ENCODE results near the gene ATP8A1. TPM values are rescaled to one million over a fixed set of nuclear protein-coding genes. Genes with fewer than 3 reads are reported as not detected.
"Not testable (repeated sequence)": the region's sequence is repeated elsewhere in the genome, so short reads cannot be mapped to it uniquely, and the experiment has no call there.

ATP8A1 gene
- 4.6 TPM for polyA plus RNA-seq (ENCODE audit: insufficient read length)

GRCh38 chr4:42656944-42657792 is at the start of gene ATP8A1:
ATP8A1 (minus strand) TSS chr4:42657105; CDS start chr4:42656873, 232 bp downstream.
- peak; percentile 93 for DNase-seq

- DNase-seq: no peak
These were observed 49.2 kb upstream of the ATP8A1 start for GRCh38 chr4:42706086-42706485.

GRCh38 chr4:42703813-42704212 is 46.9 kb upstream of the ATP8A1 start:
- DNase-seq: no peak

GRCh38 chr4:42702895-42703294 is 46.0 kb upstream of the ATP8A1 start:
- DNase-seq: no peak

- not testable (repeated sequence) for DNase-seq
These were observed 44.9 kb upstream of the ATP8A1 start for GRCh38 chr4:42701780-42702179.

- no peak for DNase-seq
These were observed 33.6 kb upstream of the ATP8A1 start for GRCh38 chr4:42690537-42690936.

GRCh38 chr4:42683393-42683792 is 26.5 kb upstream of the ATP8A1 start:
- no peak for DNase-seq

- DNase-seq: no peak
These were observed 21.6 kb upstream of the ATP8A1 start for GRCh38 chr4:42678512-42678911.

- no peak for DNase-seq
These were observed 19.4 kb upstream of the ATP8A1 start for GRCh38 chr4:42676066-42676951.

- DNase-seq: no peak
These were observed 16.1 kb upstream of the ATP8A1 start for GRCh38 chr4:42673082-42673425.

- no peak for DNase-seq
These were observed 15.6 kb upstream of the ATP8A1 start for GRCh38 chr4:42672359-42673081.

GRCh38 chr4:42671431-42672194 is 14.7 kb upstream of the ATP8A1 start:
- DNase-seq: no peak

- no peak for DNase-seq
These were observed 1.4 kb upstream of the ATP8A1 start for GRCh38 chr4:42658261-42658660.

GRCh38 chr4:42656679-42656943 is 294 bp downstream of the ATP8A1 start:
- no peak for DNase-seq

GRCh38 chr4:42655921-42656678 is 805 bp downstream of the ATP8A1 start:
- peak; percentile 23 for DNase-seq

- no peak for DNase-seq
These were observed 1.7 kb downstream of the ATP8A1 start for GRCh38 chr4:42655269-42655637.

GRCh38 chr4:42654631-42655268 is 2.2 kb downstream of the ATP8A1 start:
- no peak for DNase-seq

GRCh38 chr4:42653626-42654560 is 3.0 kb downstream of the ATP8A1 start:
- peak; percentile 66 for DNase-seq

GRCh38 chr4:42652529-42653231 is 4.2 kb downstream of the ATP8A1 start:
- not testable (repeated sequence) for DNase-seq
